Stimulated activated naive CD8-positive, alpha-beta T cell treated with anti-CD3 and anti-CD28 coated beads, Interleukin-15, amount 100 ng/mL, for 72 hours (primary cell): ENCODE measurements around the gene ATP9B.
A peak's percentile ranks its signal among the peaks of the same experiment; 100 is the strongest.
"Not testable (repeated sequence)": the region's sequence is repeated elsewhere in the genome, so short reads cannot be mapped to it uniquely, and the experiment has no call there.

ENCODE experiments used
- ATAC-seq: fragments of 150-1000 bp; cut with Tn5 transposase; 2 replicates; pipeline ENCODE4 v1.10.0; 2021; ENCODE audit warnings: mild to moderate bottlenecking, moderate library complexity
- DNase-seq, 2 donors: peaks; one replicate each; pipeline ENCODE4 v3.0.0; 2021 to 2022
- H3K27ac Mint-ChIP-seq, 2 donors: one replicate each; pipeline ENCODE4 v1.8.0; 2022; ENCODE audit warnings: mild to moderate bottlenecking in 2 of 2, mixed read lengths in 2 of 2, moderate library complexity in 2 of 2
- H3K27me3 Mint-ChIP-seq: one replicate; pipeline ENCODE4 v1.8.0; 2022; ENCODE audit warnings: mixed read lengths
- H3K4me1 Mint-ChIP-seq: one replicate; pipeline ENCODE4 v1.8.0; 2022; ENCODE audit warnings: mild to moderate bottlenecking, mixed read lengths
- H3K4me3 Mint-ChIP-seq, 2 donors: one replicate each; pipeline ENCODE4 v1.8.0; 2022; ENCODE audit warnings: mild to moderate bottlenecking in 2 of 2, mixed read lengths in 2 of 2, moderate library complexity in 1 of 2
- H3K9me3 Mint-ChIP-seq, 2 donors: one replicate each; pipeline ENCODE4 v1.8.0; 2022; ENCODE audit warnings: mixed read lengths in 2 of 2

The ATP9B gene

GRCh38 chr18:79321625-79322405 lies 252.6 kb downstream of the ATP9B start:
- peaks cover under 1 to 2% of the 10 kb centered on the region in 2 donors for H3K9me3 Mint-ChIP-seq
- DNase-seq, result no peak
- no peaks in the 10 kb centered on the region for H3K27me3 Mint-ChIP-seq
- no peak for ATAC-seq
- H3K27ac Mint-ChIP-seq, result no peak overlapping the region
- peaks cover 24% of the 10 kb centered on the region for H3K4me1 Mint-ChIP-seq
- H3K4me3 Mint-ChIP-seq, result no peak overlapping the region

- DNase-seq (no peak), ATAC-seq (no peak)
- Mint-ChIP-seq H3K4me1 (peaks cover 27% of the 10 kb centered on the region), H3K27ac (no peak overlapping the region), H3K9me3 (peaks cover 5 to 8% of the 10 kb centered on the region in 2 donors), H3K27me3 (no peaks in the 10 kb centered on the region), H3K4me3 (no peak overlapping the region)
Measured at GRCh38 chr18:79322441-79322840, 253.2 kb downstream of the ATP9B start.

GRCh38 chr18:79323471-79323870 lies 254.3 kb downstream of the ATP9B start:
- H3K4me1 Mint-ChIP-seq, result peaks cover 17% of the 10 kb centered on the region
- H3K4me3 Mint-ChIP-seq, result no peak overlapping the region
- H3K27ac Mint-ChIP-seq, result no peak overlapping the region
- DNase-seq (no peak), ATAC-seq (no peak)
- H3K9me3 Mint-ChIP-seq, result peaks cover 5 to 15% of the 10 kb centered on the region in 2 donors
- H3K27me3 Mint-ChIP-seq, result no peaks in the 10 kb centered on the region

- peak; percentile 31 for ATAC-seq
Measured at GRCh38 chr18:79326413-79327198, 257.4 kb downstream of the ATP9B start.

GRCh38 chr18:79327199-79327721 lies 258.1 kb downstream of the ATP9B start:
- peak; percentile 66 for ATAC-seq
- peaks cover 11% of the 10 kb centered on the region for H3K4me1 Mint-ChIP-seq
- peaks cover 5 to 15% of the 10 kb centered on the region in 2 donors for H3K9me3 Mint-ChIP-seq
- no peaks in the 10 kb centered on the region for H3K27me3 Mint-ChIP-seq
- peak overlapping the region; percentile 4 to 95 for H3K27ac Mint-ChIP-seq
- no peak for DNase-seq
- no peak overlapping the region for H3K4me3 Mint-ChIP-seq

More at GRCh38 chr18:79326413-79327198, 257.4 kb downstream of the ATP9B start:
- Mint-ChIP-seq H3K27me3 (no peaks in the 10 kb centered on the region), H3K9me3 (peaks cover 5 to 15% of the 10 kb centered on the region in 2 donors), H3K27ac (peak overlapping the region; percentile 4 to 16), H3K4me1 (peaks cover 11% of the 10 kb centered on the region), H3K4me3 (no peak overlapping the region)
- DNase-seq, result no peak

- H3K27ac Mint-ChIP-seq, result peak overlapping the region; percentile 89 to 95
- H3K4me3 Mint-ChIP-seq, ATAC-seq: not testable (repeated sequence)
Measured at GRCh38 chr18:79327915-79328314, 258.7 kb downstream of the ATP9B start.

GRCh38 chr18:79328887-79329286 lies 259.7 kb downstream of the ATP9B start:
- H3K9me3 Mint-ChIP-seq, result peaks cover 5 to 15% of the 10 kb centered on the region in 2 donors
- H3K4me3 Mint-ChIP-seq, result no peak overlapping the region
- ATAC-seq (no peak), DNase-seq (no peak)
- peaks cover 11% of the 10 kb centered on the region for H3K4me1 Mint-ChIP-seq
- H3K27ac Mint-ChIP-seq, result peak overlapping the region in 1 of 2 donors; percentile 6
- no peaks in the 10 kb centered on the region for H3K27me3 Mint-ChIP-seq

More at GRCh38 chr18:79327915-79328314, 258.7 kb downstream of the ATP9B start:
- not testable (repeated sequence) for H3K27me3 Mint-ChIP-seq
- peaks cover 5 to 15% of the 10 kb centered on the region in 2 donors for H3K9me3 Mint-ChIP-seq
- H3K4me1 Mint-ChIP-seq, result peaks cover 11% of the 10 kb centered on the region
- peak in 1 of 2 donors; percentile 16 for DNase-seq

GRCh38 chr18:79329786-79330185 lies 260.6 kb downstream of the ATP9B start:
- Mint-ChIP-seq H3K27ac (no peak overlapping the region), H3K9me3 (peaks cover 5 to 15% of the 10 kb centered on the region in 2 donors), H3K4me3 (no peak overlapping the region), H3K27me3 (no peaks in the 10 kb centered on the region), H3K4me1 (peaks cover 11% of the 10 kb centered on the region)
- DNase-seq (no peak), ATAC-seq (no peak)

GRCh38 chr18:79332646-79333045 lies 263.5 kb downstream of the ATP9B start:
- Mint-ChIP-seq H3K27ac (no peak overlapping the region), H3K27me3 (no peaks in the 10 kb centered on the region), H3K4me1 (no peaks in the 10 kb centered on the region), H3K9me3 (peaks cover 0 to 6% of the 10 kb centered on the region in 2 donors), H3K4me3 (no peak overlapping the region)
- no peak for ATAC-seq
- DNase-seq, result no peak

GRCh38 chr18:79333046-79333445 lies 263.9 kb downstream of the ATP9B start:
- no peak for DNase-seq
- Mint-ChIP-seq H3K4me1 (no peaks in the 10 kb centered on the region), H3K27me3 (no peaks in the 10 kb centered on the region), H3K4me3 (no peak overlapping the region), H3K27ac (no peak overlapping the region), H3K9me3 (peaks cover 0 to 2% of the 10 kb centered on the region in 2 donors)
- ATAC-seq, result no peak

- Mint-ChIP-seq H3K27ac (no peak overlapping the region), H3K4me1 (no peaks in the 10 kb centered on the region), H3K27me3 (no peaks in the 10 kb centered on the region), H3K9me3 (peaks cover 0 to 7% of the 10 kb centered on the region in 2 donors), H3K4me3 (no peak overlapping the region)
- no peak for DNase-seq
- ATAC-seq, result peak; percentile 58
Measured at GRCh38 chr18:79334496-79335233, 265.5 kb downstream of the ATP9B start.

GRCh38 chr18:79335833-79336360 lies 266.7 kb downstream of the ATP9B start:
- no peak for DNase-seq
- Mint-ChIP-seq H3K27ac (no peak overlapping the region), H3K27me3 (no peaks in the 10 kb centered on the region), H3K4me3 (no peak overlapping the region), H3K4me1 (no peaks in the 10 kb centered on the region), H3K9me3 (peaks cover 0 to 7% of the 10 kb centered on the region in 2 donors)
- peak; percentile 82 for ATAC-seq

- Mint-ChIP-seq H3K9me3 (peaks cover 0 to 7% of the 10 kb centered on the region in 2 donors), H3K27me3 (no peaks in the 10 kb centered on the region), H3K4me1 (no peaks in the 10 kb centered on the region), H3K27ac (no peak overlapping the region), H3K4me3 (no peak overlapping the region)
- DNase-seq, result no peak
- ATAC-seq, result no peak
Measured at GRCh38 chr18:79336556-79337142, 267.5 kb downstream of the ATP9B start.

GRCh38 chr18:79337184-79337583 lies 268.0 kb downstream of the ATP9B start:
- Mint-ChIP-seq H3K4me1 (no peaks in the 10 kb centered on the region), H3K27ac (no peak overlapping the region), H3K27me3 (no peaks in the 10 kb centered on the region), H3K9me3 (peaks cover 0 to 7% of the 10 kb centered on the region in 2 donors), H3K4me3 (no peak overlapping the region)
- no peak for ATAC-seq
- DNase-seq, result no peak

GRCh38 chr18:79337620-79338019 lies 268.4 kb downstream of the ATP9B start:
- H3K4me1 Mint-ChIP-seq, result no peaks in the 10 kb centered on the region
- no peak overlapping the region for H3K4me3 Mint-ChIP-seq
- ATAC-seq, result no peak
- H3K27me3 Mint-ChIP-seq, result no peaks in the 10 kb centered on the region
- H3K27ac Mint-ChIP-seq, result no peak overlapping the region
- peaks cover 0 to 7% of the 10 kb centered on the region in 2 donors for H3K9me3 Mint-ChIP-seq
- no peak for DNase-seq
